GM12892 (cell line): ENCODE data around the gene IFT27.
"Not testable (repeated sequence)": the region's sequence is repeated elsewhere in the genome, so short reads cannot be mapped to it uniquely, and the experiment has no call there.

Source experiments
- DNase-seq: peaks from one replicate; pipeline ENCODE4 v3.0.0; 2011; ENCODE audit not compliant: insufficient read length
- FAIRE-seq: peaks from 2 replicates; lab custom pipeline; 2011; peaks lifted over from hg19 to GRCh38; lab: Jason Lieb, UNC
- POLR2A ChIP-seq: IDR thresholded peaks from 2 replicates; pipeline ENCODE4 v1.6.1; 2011; ENCODE audit warnings: low read depth, low read length, control low read depth
- POLR2AphosphoS5 ChIP-seq: IDR thresholded peaks from 2 replicates; pipeline ENCODE4 v1.6.1; 2011; ENCODE audit warnings: low read depth, low read length, control low read depth
- TAF1 ChIP-seq: IDR thresholded peaks from 2 replicates; pipeline ENCODE4 v1.6.1; 2011; ENCODE audit warnings: low read depth, mild to moderate bottlenecking, control low read depth, low read length, borderline replicate concordance

Gene IFT27

DNA sequence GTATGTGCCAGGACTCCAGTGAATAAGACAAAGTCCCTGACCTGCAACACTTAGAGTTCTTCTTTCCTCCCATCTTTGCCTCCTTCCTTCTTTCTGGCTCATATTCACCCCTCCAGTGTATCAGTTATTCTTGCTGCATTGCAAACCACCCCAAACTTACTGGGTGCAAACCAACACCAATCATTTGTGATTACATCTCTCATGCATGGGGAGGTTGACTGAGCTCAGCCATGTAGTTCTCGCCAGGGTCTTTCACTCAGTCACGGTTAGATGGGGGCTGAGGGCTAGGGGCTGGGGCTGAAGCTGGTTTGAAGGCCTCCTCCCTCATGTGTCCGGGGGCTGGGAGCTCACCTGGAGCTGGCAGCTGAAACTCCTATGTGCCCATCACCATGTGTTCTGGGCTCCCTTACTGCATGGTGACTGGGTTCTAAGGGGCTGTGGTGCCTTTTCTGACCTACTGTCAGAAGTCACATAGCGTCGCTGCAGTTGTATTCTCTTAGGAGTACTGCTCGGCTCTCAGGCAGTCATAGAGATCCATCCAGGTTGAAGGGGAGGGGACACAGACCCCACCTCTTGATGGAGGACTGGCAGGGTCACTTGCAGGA lies 37.4 kb downstream of the IFT27 start:
- TF ChIP-seq POLR2A: no peak
- TF ChIP-seq POLR2AphosphoS5: no peak
- no peak for TF ChIP-seq TAF1
- DNase-seq (no peak), FAIRE-seq (no peak)

DNA sequence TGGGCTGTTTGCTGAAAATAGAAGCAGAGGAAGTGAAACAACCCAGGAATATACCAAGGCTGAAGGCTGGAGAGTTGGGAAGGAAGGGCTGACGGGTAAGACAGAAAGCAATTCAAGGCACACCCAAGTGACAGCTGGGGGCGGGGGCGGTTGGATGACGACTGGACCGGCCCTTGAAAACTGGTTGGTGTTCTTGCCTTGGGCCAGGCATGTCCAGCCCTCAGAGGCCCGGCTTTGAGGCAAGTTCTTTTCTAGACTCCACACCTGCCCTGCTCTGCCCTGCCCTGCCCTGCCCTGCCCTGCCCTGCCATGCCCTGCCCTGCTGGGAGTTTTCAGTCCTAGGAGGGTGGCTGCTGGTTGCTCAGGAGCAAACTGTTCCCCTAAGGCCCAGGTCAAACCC lies 38.1 kb downstream of the IFT27 start:
- FAIRE-seq (no peak), DNase-seq (no peak)
- TF ChIP-seq POLR2A: no peak
- no peak for TF ChIP-seq POLR2AphosphoS5
- TF ChIP-seq TAF1: no peak

DNA sequence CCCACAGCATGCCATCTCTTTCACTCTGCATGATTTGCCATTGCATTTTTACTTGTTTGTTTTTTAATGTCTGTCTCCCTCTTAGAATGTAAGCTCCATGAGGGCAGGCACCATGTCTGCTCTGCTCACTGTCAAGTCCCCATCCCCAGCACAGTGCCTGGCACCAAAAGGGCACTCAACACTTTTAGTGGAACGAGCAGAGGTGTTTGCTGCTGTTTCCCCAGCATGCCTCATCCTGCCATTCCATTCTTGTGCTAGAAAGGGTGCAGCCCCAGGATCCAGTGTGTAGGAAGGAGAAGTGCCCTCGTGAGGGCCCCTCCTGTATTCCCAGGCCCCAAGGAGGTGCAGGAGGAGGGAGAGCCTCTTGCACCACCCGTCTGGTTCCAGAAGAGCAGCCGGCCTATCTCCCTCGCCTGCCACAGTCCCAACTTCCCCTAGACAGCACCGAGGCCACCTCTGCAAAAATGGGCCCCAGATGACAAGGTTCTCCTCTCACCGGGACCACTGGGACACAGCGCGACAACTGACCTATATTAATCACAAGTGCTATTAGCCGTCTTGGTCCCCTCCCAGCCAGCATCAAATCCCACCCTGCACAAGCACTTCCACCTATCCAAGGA lies 39.1 kb downstream of the IFT27 start:
- no peak for TF ChIP-seq POLR2A
- TF ChIP-seq TAF1: no peak
- TF ChIP-seq POLR2AphosphoS5: no peak
- FAIRE-seq: no peak
- no peak for DNase-seq

DNA sequence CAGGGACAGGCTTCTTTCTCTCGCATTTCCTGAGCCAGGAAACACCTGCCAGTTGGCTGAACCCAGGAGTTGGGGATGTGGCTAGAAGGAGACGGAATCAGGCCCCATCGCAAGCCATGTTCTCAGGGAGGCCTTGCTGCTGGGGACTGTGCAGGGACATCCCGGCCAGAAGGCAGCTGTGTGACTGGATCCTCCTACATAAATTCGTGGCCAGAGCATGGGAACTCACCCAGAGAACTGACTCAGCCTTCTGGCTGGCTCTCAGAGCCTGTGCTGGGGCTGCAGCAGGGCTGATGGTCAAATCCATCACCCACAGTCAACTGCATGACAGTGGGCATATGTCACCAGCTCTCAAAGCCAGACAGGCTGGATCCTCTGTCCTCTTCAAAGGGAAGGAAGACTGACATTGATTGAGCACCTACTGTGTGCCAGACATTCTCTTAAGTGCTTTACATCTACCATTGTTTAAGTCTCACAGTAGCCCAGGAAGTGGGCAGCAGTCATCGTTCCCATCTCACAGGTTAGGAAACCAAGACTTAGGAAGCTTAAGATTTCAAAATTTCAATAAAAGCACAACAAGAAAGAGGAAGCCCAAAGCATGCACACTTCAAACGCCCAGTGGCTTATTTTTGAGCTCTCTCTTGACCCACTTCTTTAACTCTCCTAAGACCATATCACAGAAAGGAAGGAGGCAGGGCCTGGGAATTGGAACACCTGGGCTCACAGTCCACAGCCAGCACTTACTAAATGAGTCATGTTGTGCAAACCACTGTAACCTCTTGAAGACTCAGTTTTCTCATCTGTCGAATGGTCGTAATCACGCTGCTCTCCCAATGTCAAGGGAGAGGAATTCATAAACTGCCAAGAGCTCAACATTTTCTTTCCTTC lies 41.5 kb downstream of the IFT27 start:
- DNase-seq (no peak), FAIRE-seq (no peak)
- TF ChIP-seq POLR2A: no peak
- TF ChIP-seq POLR2AphosphoS5: no peak
- no peak for TF ChIP-seq TAF1

DNA sequence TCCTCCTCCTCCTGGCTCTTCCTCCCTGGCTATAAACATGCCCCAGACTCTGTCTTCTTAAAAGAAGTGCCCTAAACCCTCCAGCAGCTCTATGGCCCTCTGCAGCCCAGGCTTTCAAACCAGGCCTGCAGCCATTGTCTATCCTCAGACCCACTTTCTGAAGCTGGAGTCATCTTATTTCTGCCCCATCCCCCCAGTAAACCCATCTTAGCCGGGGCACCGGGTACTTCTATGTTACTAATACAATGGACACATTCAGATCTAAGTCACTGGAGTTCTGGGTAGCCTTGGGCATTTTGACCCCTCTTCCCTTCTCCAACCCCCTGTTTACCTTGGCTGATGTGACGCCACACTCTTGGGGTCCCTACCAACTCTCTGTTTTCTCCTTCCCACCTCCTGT lies 42.6 kb downstream of the IFT27 start:
- TF ChIP-seq TAF1: no peak
- no peak for TF ChIP-seq POLR2A
- no peak for TF ChIP-seq POLR2AphosphoS5
- FAIRE-seq (no peak), DNase-seq (no peak)

DNA sequence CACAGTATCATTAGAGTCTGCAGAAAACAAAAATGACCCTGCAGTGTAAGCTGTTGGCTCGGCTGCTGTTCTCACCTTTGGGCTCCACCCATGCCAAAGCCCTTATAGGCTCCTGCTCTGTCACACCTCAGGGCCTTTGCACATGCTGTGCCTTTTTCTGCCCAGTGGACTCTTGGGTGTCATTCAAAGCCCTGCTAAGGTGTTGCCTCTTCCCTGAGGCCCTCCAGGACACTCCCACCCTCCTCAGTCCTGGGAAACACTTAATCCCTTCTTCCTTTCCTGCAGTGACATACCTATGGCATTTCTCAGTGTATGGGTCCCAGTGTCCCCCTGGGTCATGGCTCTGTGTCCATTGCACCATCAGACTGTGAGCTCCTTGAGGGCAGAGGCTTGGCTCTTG lies 43.3 kb downstream of the IFT27 start:
- no peak for DNase-seq
- FAIRE-seq: no peak
- no peak for TF ChIP-seq POLR2A
- TF ChIP-seq POLR2AphosphoS5: no peak
- no peak for TF ChIP-seq TAF1

DNA sequence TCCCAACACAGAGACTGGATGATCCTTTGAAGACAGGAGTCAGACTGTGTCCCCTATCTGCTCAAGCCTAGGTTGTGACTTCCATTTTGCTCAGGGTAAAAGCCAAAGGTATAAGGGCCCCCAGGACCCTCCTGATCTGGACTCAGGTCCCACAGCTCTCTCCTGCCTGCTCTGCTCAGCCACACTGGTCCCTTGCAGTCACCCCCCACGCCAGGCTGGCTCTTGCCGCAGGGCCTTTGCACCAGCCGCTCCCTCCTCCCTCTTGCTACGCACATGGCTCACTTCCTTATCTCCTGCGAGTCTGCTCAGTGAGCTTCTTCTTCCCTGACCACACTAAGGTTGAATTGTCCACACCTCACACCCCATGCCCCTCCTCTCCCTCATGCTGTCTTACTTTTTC lies 44.0 kb downstream of the IFT27 start:
- TF ChIP-seq POLR2A (no peak), TAF1 (no peak), POLR2AphosphoS5 (no peak)
- DNase-seq: no peak
- FAIRE-seq: no peak

DNA sequence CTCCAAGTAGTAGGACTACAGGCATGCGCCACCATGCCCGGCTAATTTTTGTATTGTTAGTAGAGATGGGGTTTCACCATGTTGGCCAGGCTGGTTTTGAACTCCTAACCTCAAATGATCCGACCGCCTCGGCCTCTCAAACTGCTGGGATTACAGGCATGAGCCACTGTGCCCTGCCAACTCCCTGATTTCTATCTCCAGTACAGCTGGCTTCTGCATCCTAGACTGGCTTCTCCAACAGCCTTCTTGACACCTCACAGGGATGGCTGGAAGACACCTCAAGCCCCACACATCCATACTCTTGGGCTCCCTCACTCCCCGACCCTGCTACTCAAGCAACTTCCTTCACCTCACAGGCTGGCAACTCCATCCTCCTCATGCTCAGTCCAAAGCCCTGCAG lies 44.6 kb downstream of the IFT27 start:
- FAIRE-seq, DNase-seq: not testable (repeated sequence)

DNA sequence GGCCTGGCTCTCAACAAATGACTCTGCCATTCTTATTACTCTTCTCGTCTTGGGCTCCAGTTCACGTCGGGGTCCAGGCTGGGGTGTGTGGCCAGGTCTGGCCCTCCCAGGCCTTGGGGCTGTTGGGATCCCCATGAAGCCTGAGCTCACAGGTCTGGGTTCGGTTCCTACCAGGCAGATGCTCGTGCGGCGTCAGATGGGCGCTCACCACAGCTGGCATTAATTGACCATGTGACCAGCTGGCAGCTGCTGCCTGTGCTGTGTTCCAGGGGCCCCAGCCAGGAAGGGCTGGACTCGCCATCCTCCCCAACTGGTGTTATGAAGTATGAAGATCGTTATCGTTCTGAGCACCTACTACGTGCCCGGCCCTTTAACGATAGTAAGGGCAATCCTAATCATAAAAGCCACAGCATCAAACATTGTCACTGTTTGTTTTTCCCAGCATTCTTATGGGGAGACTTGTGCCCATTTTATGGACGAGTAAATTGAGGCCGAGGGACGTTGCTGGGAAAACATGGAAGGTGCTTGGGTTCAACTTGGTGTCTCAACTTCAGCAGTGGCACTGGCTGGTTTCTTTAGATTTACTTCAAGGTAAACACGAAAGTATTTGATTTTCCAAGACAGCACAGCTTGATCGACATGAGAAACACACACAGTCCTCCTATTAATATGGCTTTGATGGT lies 45.6 kb downstream of the IFT27 start:
- FAIRE-seq (no peak), DNase-seq (no peak)
- TF ChIP-seq TAF1: no peak
- TF ChIP-seq POLR2AphosphoS5: no peak
- no peak for TF ChIP-seq POLR2A

- FAIRE-seq (no peak), DNase-seq (no peak)
- TF ChIP-seq POLR2A (no peak), POLR2AphosphoS5 (no peak), TAF1 (no peak)
These were observed 46.6 kb downstream of the IFT27 start for GRCh38 chr22:36729321-36729720.

GRCh38 chr22:36728505-36728904 lies 47.4 kb downstream of the IFT27 start:
- TF ChIP-seq POLR2AphosphoS5 (no peak), POLR2A (no peak), TAF1 (no peak)
- no peak for DNase-seq
- FAIRE-seq: no peak

DNA sequence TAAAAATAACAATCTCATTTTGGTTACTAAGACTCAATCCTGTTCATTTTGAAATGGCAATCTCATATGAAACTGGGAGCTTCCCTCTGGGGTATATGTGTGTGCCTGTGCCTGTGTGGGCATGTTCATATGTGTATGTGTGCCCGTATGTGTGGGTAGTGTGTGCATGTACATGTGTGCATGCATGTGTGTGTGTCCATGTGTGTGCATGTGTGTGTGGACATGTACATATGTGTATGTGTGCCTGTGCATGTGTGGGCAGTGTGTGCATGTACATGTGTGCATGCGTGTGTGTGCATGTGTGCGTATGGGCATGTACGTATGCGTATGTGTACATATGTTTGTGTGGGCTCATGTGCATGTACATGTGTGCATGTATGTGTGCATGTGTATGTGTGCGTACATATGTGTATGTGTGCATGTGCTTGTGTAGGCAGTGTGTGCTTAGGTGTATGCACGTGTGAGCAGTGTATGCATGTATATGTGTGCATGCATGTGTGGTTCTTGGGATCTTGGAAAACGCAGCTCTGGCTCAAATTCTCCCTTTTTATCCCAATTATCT lies 47.9 kb downstream of the IFT27 start:
- FAIRE-seq (no peak), DNase-seq (no peak)
- TF ChIP-seq POLR2AphosphoS5: no peak
- TF ChIP-seq TAF1: no peak
- no peak for TF ChIP-seq POLR2A
